AG04450 (cell line): ENCODE measurements around the gene ARHGEF17. TPM values are rescaled to one million over a fixed set of nuclear protein-coding genes. Genes with fewer than 3 reads are reported as not detected.
A peak's percentile ranks its signal among the peaks of the same experiment; 100 is the strongest.

Experiments used
- CTCF ChIA-PET: fragments of 300-600, 350-600 bp; formaldehyde crosslinking; extraction: SDS; loops from one replicate; lab custom pipeline; 2022; ENCODE audit warnings: antibody characterized with exemption, inconsistent platforms; lab: Charles Lee
- POLR2A ChIA-PET: fragments of 350-600 bp; formaldehyde crosslinking; extraction: SDS; loops from one replicate; lab custom pipeline; 2021; ENCODE audit warnings: antibody characterized with exemption, inconsistent platforms; lab: Yijun Ruan, JAX
- DNase-seq: peaks from one replicate; pipeline ENCODE4 v3.0.0-alpha.2; 2011; ENCODE audit warnings: low read depth, low spot score
- H3K27ac ChIP-seq: one replicate; pipeline ENCODE4 v1.5.1; 2012; ENCODE audit warnings: low read depth, low read length, control low read depth
- H3K27me3 ChIP-seq: one replicate; pipeline ENCODE4 v1.6.0; 2012; ENCODE audit warnings: low read length; ENCODE audit not compliant: control insufficient read depth, insufficient read depth
- H3K4me3 ChIP-seq: 2 replicates; pipeline ENCODE4 v1.5.1; 2011; ENCODE audit warnings: mild to moderate bottlenecking, low read depth, low read length, control low read depth
- H3K9me3 ChIP-seq: 2 replicates; pipeline ENCODE4 v1.5.1; 2012; ENCODE audit warnings: low read length; ENCODE audit not compliant: control insufficient read depth, insufficient read depth
- polyA plus RNA-seq: library from polyadenylated mRNA; depleted of rRNA; stranded (reverse); fragments of >200 nt; gene quantifications from 2 replicates; pipeline ENCODE4 v1.2.3, GENCODE V29; 2011
- TF ChIP-seq, protein P1 (sequence below): IDR thresholded peaks from 2 replicates; pipeline ENCODE4 v1.5.1; 2011; ENCODE audit warnings: low read depth, low read length, control low read depth, inconsistent platforms

ARHGEF17 gene
- polyA plus RNA-seq, 1 experiment, result 30.6 TPM

DNA sequence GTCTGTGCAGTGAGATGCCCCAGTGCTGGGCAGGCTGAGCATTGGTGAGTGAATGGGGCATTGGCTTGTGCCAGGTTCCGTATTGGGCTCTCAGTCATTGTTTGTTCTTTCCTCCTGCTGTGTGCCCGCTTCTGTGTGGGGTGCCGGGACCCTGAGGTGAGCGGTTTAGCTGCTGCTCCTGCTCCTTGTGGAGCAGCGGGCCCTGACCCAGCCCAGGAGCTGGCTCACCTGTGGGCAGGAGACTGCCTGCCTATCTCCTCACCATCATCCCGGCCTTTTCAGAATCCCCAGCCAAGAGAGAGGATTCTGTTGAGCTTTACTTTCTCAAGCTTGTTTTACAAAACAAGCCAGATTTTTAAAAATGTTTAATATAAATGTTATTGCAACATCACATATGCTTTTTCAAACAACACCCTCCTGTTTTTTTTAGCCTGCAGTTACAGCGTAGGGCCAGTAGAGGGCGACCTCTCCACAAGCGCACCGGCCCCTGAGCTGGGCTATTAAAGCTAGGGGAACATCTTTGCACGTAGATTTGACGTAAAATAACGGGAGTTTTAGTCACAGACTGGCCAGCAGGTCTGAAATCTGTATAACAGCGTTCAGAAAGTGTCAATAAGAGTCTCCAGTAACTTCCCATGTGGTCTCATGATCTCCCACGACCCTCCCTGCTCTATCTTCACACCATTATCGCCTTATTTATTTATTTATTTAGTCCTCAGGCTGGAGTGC lies 43.0 kb downstream of the ARHGEF17 start:
- H3K27me3 ChIP-seq, result no peaks in the 10 kb centered on the region
- POLR2A ChIA-PET, result interaction anchor here (0.6 to 1.2 kb wide), 6 partner anchors 21 to 310 kb away, joined by 3 to 7 read pairs (median 4); no protein-coding TSS in a partner anchor
- H3K27ac ChIP-seq, result peak overlapping the region; percentile 57
- DNase-seq, result peak; percentile 57
- no peaks in the 10 kb centered on the region for H3K9me3 ChIP-seq
- CTCF ChIA-PET, result interaction anchor here (0.6 to 5.3 kb wide), 89 partner anchors 12 to 1285 kb away, joined by 3 to 127 read pairs (median 4); partner anchors contain the start of gene ARHGEF17
- no peak overlapping the region for H3K4me3 ChIP-seq
- TF ChIP-seq, protein P1, sequence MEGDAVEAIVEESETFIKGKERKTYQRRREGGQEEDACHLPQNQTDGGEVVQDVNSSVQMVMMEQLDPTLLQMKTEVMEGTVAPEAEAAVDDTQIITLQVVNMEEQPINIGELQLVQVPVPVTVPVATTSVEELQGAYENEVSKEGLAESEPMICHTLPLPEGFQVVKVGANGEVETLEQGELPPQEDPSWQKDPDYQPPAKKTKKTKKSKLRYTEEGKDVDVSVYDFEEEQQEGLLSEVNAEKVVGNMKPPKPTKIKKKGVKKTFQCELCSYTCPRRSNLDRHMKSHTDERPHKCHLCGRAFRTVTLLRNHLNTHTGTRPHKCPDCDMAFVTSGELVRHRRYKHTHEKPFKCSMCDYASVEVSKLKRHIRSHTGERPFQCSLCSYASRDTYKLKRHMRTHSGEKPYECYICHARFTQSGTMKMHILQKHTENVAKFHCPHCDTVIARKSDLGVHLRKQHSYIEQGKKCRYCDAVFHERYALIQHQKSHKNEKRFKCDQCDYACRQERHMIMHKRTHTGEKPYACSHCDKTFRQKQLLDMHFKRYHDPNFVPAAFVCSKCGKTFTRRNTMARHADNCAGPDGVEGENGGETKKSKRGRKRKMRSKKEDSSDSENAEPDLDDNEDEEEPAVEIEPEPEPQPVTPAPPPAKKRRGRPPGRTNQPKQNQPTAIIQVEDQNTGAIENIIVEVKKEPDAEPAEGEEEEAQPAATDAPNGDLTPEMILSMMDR, result peak; percentile 98

DNA sequence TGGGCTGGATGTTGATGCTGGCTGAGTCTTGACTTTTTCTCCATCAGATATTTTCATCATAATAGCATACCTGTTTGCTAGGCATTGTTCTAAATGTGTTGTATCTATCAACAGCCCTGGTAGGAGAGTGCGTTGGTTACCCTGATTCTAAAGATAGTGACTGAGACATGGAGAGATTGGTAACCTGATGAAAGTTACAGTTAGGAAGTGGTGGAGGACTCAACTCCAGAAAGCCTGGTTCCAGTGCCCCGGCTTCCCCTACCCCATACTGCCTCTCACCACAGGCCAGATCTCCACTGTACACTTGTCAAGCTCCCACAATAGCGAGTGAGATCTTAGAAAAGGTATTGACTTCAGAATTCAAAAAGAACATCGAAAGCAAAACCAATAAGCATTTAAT lies 45.3 kb downstream of the ARHGEF17 start:
- Histone ChIP-seq H3K27ac (no peak overlapping the region), H3K27me3 (no peaks in the 10 kb centered on the region), H3K9me3 (no peaks in the 10 kb centered on the region), H3K4me3 (no peak overlapping the region)
- ChIA-PET POLR2A (no interaction called here), CTCF (interaction anchor here (0.8 kb wide), 1 partner anchor 420 kb away, joined by 3 read pairs; no protein-coding TSS in a partner anchor)
- DNase-seq, result no peak
- TF ChIP-seq, protein P1, result no peak

GRCh38 chr11:73355109-73355508 lies 47.0 kb downstream of the ARHGEF17 start:
- CTCF ChIA-PET, result interaction anchor here (0.8 to 1.3 kb wide), 3 partner anchors 48 to 305 kb away, joined by 3 read pairs; no protein-coding TSS in a partner anchor
- DNase-seq, result no peak
- TF ChIP-seq, protein P1, result no peak
- Histone ChIP-seq H3K27ac (no peak overlapping the region), H3K4me3 (no peak overlapping the region), H3K9me3 (no peaks in the 10 kb centered on the region), H3K27me3 (no peaks in the 10 kb centered on the region)
- POLR2A ChIA-PET, result no interaction called here

DNA sequence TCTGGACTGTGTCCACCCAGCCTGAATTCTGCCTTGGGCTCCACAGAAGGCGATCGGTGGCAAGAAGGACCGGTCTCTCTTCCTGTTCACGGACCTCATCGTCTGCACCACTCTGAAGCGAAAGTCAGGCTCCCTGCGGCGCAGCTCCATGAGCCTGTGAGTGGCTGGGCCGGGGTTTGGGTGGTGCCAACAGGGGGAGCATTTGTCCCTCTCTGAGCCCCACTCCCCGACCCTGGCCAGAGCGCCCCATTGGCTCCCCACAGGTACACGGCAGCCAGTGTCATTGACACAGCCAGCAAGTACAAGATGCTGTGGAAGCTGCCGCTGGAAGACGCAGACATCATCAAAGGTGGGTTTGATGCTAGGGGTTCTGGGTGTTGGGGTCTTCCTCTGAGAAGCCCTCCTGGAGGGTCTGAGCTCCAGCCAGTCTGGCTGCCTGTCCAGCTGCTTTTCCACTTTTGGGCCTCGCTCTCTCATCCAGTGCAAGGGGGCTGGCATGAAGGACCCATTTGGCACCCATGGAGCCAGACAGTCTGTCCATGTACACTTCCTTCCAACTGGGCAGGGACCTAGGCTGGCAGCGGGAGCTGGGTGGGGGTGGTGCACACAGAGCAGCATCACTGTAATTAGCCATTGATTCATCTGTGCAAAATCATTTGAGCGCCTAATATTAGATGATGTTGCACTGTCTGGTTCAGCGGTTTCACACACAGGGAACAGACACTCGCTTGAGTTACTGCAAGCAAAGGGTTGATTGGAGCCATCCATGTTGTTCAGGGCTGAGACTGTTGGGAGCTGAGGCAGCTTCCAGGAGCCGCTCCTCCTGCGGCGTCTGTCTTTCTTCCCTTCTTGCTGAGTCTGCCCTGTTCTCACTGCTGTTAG lies 49.1 kb downstream of the ARHGEF17 start:
- TF ChIP-seq, protein P1, result no peak
- H3K27ac ChIP-seq, result no peak overlapping the region
- H3K9me3 ChIP-seq, result no peaks in the 10 kb centered on the region
- DNase-seq, result no peak
- ChIA-PET POLR2A (interaction anchor here (1.8 kb wide), 1 partner anchor 19 kb away, joined by 4 read pairs; the partner anchor contains the start of gene RELT), CTCF (interaction anchor here (1.1 to 2.2 kb wide), 4 partner anchors 20 to 304 kb away, joined by 3 to 7 read pairs (median 4); no protein-coding TSS in a partner anchor)
- H3K27me3 ChIP-seq, result no peaks in the 10 kb centered on the region
- H3K4me3 ChIP-seq, result no peak overlapping the region
